K562 (cell line): ENCODE data around the gene HSPA1B. TPM values are rescaled to one million over a fixed set of nuclear protein-coding genes. Genes with fewer than 3 reads are reported as not detected.

Source experiments
- BHLHE40 ChIP-seq: IDR thresholded peaks from 2 replicates; pipeline ENCODE4 v1.6.1; 2011; ENCODE audit warnings: low read length, improper control_type of control experiment
- DIDO1 ChIP-seq: fragments of 450-650 bp; IDR thresholded peaks from 2 replicates; pipeline ENCODE4 v1.6.1; 2016; ENCODE audit warnings: low read depth, missing biosample characterization, missing genetic modification characterization
- HDAC6 ChIP-seq: IDR thresholded peaks from 2 replicates; pipeline ENCODE4 v1.6.1; 2012; ENCODE audit warnings: low read depth, mild to moderate bottlenecking, control low read depth, inconsistent platforms, low read length, moderate library complexity
- IFI16 ChIP-seq: fragments of 250-450 bp; sonication (Bioruptor Pico); IDR thresholded peaks from 2 replicates; pipeline ENCODE4 v2.1.2; 2022; ENCODE audit warnings: mild to moderate bottlenecking, inconsistent platforms
- KAT8 ChIP-seq: fragments of 450-650 bp; IDR thresholded peaks from 2 replicates; pipeline ENCODE4 v1.6.1; 2016; ENCODE audit warnings: low read depth, mild to moderate bottlenecking
- MCM5 ChIP-seq: fragments of 450-650 bp; IDR thresholded peaks from 2 replicates; pipeline ENCODE4 v1.6.1; 2016; ENCODE audit warnings: low read depth
- NBN ChIP-seq: fragments of 450-650 bp; IDR thresholded peaks from 2 replicates; pipeline ENCODE4 v1.6.1; 2016; ENCODE audit warnings: low read depth, mild to moderate bottlenecking
- PHF21A ChIP-seq: fragments of 450-650 bp; IDR thresholded peaks from 2 replicates; pipeline ENCODE4 v1.6.1; 2017; ENCODE audit warnings: low read depth, borderline replicate concordance
- POLR2A ChIP-seq: fragments of 450-650 bp; conservative IDR thresholded peaks from 2 replicates; pipeline ENCODE4 v1.6.1; 2016
- PYGO2 ChIP-seq: fragments of 450-650 bp; IDR thresholded peaks from 2 replicates; pipeline ENCODE4 v1.6.1; 2016; ENCODE audit warnings: mild to moderate bottlenecking, missing genetic modification characterization, moderate library complexity, missing compliant biosample characterization
- SRSF1 ChIP-seq: fragments of 200-400 bp; formaldehyde crosslinking; IDR thresholded peaks from 2 replicates; pipeline ENCODE4 v1.6.1; 2017; ENCODE audit warnings: mild to moderate bottlenecking, low read depth, low read length, moderate library complexity
- TARDBP ChIP-seq: fragments of 450-650 bp; IDR thresholded peaks from 2 replicates; pipeline ENCODE4 v1.6.1; 2016
- ZNF583 ChIP-seq: fragments of 250-450 bp; sonication (Bioruptor Pico); IDR thresholded peaks from 2 replicates; pipeline ENCODE4 v1.4.0; 2020
- ZNF707 ChIP-seq: fragments of 250-450 bp; sonication (Bioruptor Pico); conservative IDR thresholded peaks from 2 replicates; pipeline ENCODE4 v1.8.0; 2022; ENCODE audit warnings: inconsistent platforms, mild to moderate bottlenecking, moderate library complexity
- polyA plus RNA-seq, 8 experiments: library from polyadenylated mRNA; depleted of rRNA in 4 of 8; stranded (reverse) in 5 of 8; unstranded in 3 of 8; fragments of >200 nt; fragmentation: Nextera tagmentation in 2 of 8; fragmentation: Illumina TruSeq in 1 of 8; extraction: Ambion mirVana in 2 of 8; extraction: Trizol in 1 of 8; gene quantifications; 2 replicates each; pipeline versions ENCODE4 v1.2.1 to v1.2.3, GENCODE V29; 2011 to 2014; ENCODE audit warnings: inconsistent platforms in 1 of 8, missing spikeins in 1 of 8
- total RNA-seq, 7 experiments: library from RNA; depleted of rRNA in 6 of 7; stranded (reverse); fragments of >200 nt in 6 of 7; fragmentation: Illumina TruSeq in 2 of 7; extraction: Trizol in 2 of 7; gene quantifications; 2 replicates each; pipeline versions ENCODE4 v1.2.1 to v1.2.3, GENCODE V29; 2011 to 2021; ENCODE audit warnings: low replicate concordance in 1 of 7
- TF ChIP-seq, protein P1 (sequence below): fragments of 450-650 bp; IDR thresholded peaks from 2 replicates; pipeline ENCODE4 v1.6.1; 2014; ENCODE audit warnings: low read depth, mild to moderate bottlenecking, moderate library complexity, borderline replicate concordance
- TF ChIP-seq, protein P2 (sequence below): fragments of 200-800 bp; sonication (Bioruptor generic); IDR thresholded peaks from 2 replicates; pipeline ENCODE4 v1.6.1; 2017; ENCODE audit warnings: missing genetic modification characterization, missing compliant biosample characterization
- TF ChIP-seq, protein P3 (sequence below): fragments of 250-450 bp; sonication (Bioruptor Pico); IDR thresholded peaks from 2 replicates; pipeline ENCODE4 v1.4.0; 2020; ENCODE audit warnings: mild to moderate bottlenecking, moderate library complexity, borderline replicate concordance
- TF ChIP-seq, protein P4 (sequence below): fragments of 450-650 bp; IDR thresholded peaks from 2 replicates; pipeline ENCODE4 v1.6.1; 2018; ENCODE audit not compliant: partially characterized antibody
- TF ChIP-seq, protein P5 (sequence below): IDR thresholded peaks from 2 replicates; pipeline ENCODE4 v1.6.1; 2014; ENCODE audit warnings: antibody characterized with exemption

The HSPA1B gene
- total and polyA plus RNA-seq, 9 of the 15 experiments (the other 6 are each of a cell fraction or from before 2014, with no cell fraction given): 0.27 to 227 (median 51.2) TPM

DNA sequence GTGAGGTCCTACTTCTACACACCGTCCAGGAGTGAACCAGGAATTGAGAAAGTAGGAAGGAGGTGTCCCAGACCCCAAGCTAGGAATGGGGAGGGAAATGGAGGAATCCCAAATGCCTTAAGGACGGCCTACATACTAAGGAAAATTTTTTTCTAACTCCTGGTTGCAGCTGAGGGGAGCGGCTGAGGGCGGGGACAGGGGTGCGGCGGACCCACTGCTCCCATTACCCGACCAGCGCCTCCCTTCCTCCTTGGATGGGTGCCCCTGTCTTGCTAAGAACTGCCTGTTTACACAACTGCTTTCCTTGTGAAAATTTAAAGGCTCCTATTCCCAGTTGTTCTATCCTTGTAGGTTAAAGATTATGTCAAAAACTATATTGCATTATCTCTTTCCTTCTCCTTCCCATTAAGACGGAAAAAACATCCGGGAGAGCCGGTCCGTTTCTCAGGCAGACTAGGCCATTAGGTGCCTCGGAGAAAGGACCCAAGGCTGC is 699 bp upstream of the HSPA1B start (continued):
- TF ChIP-seq, protein P1, sequence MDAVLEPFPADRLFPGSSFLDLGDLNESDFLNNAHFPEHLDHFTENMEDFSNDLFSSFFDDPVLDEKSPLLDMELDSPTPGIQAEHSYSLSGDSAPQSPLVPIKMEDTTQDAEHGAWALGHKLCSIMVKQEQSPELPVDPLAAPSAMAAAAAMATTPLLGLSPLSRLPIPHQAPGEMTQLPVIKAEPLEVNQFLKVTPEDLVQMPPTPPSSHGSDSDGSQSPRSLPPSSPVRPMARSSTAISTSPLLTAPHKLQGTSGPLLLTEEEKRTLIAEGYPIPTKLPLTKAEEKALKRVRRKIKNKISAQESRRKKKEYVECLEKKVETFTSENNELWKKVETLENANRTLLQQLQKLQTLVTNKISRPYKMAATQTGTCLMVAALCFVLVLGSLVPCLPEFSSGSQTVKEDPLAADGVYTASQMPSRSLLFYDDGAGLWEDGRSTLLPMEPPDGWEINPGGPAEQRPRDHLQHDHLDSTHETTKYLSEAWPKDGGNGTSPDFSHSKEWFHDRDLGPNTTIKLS: no peak
- TF ChIP-seq, protein P2, sequence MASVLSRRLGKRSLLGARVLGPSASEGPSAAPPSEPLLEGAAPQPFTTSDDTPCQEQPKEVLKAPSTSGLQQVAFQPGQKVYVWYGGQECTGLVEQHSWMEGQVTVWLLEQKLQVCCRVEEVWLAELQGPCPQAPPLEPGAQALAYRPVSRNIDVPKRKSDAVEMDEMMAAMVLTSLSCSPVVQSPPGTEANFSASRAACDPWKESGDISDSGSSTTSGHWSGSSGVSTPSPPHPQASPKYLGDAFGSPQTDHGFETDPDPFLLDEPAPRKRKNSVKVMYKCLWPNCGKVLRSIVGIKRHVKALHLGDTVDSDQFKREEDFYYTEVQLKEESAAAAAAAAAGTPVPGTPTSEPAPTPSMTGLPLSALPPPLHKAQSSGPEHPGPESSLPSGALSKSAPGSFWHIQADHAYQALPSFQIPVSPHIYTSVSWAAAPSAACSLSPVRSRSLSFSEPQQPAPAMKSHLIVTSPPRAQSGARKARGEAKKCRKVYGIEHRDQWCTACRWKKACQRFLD (CRISPR knock-in tag): no peak
- TF ChIP-seq ZNF707 (CRISPR knock-in tag): 0 out of 2 replicates have a peak, but pooled peaks have one; percentile 31
- no peak for TF ChIP-seq BHLHE40
- peak; percentile 65; the same call in 1 of the 2 replicates for TF ChIP-seq IFI16
- TF ChIP-seq, protein P3, sequence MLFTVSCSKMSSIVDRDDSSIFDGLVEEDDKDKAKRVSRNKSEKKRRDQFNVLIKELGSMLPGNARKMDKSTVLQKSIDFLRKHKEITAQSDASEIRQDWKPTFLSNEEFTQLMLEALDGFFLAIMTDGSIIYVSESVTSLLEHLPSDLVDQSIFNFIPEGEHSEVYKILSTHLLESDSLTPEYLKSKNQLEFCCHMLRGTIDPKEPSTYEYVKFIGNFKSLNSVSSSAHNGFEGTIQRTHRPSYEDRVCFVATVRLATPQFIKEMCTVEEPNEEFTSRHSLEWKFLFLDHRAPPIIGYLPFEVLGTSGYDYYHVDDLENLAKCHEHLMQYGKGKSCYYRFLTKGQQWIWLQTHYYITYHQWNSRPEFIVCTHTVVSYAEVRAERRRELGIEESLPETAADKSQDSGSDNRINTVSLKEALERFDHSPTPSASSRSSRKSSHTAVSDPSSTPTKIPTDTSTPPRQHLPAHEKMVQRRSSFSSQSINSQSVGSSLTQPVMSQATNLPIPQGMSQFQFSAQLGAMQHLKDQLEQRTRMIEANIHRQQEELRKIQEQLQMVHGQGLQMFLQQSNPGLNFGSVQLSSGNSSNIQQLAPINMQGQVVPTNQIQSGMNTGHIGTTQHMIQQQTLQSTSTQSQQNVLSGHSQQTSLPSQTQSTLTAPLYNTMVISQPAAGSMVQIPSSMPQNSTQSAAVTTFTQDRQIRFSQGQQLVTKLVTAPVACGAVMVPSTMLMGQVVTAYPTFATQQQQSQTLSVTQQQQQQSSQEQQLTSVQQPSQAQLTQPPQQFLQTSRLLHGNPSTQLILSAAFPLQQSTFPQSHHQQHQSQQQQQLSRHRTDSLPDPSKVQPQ: no peak; the same call in none of the 2 replicates
- no peak for TF ChIP-seq TARDBP
- no peak for TF ChIP-seq SRSF1
- peak; percentile 52; the same call in 1 of the 2 replicates for TF ChIP-seq PYGO2 (tag)
- TF ChIP-seq DIDO1 (tag): 0 out of 2 replicates have a peak, but pooled peaks have one; percentile 36
- TF ChIP-seq MCM5: no peak
- TF ChIP-seq POLR2A: no peak; the same call in 1 of the 2 replicates
- no peak for TF ChIP-seq NBN
- TF ChIP-seq KAT8: no peak; the same call in 1 of the 2 replicates
- no peak for TF ChIP-seq PHF21A
- TF ChIP-seq HDAC6: no peak
- TF ChIP-seq, protein P4, sequence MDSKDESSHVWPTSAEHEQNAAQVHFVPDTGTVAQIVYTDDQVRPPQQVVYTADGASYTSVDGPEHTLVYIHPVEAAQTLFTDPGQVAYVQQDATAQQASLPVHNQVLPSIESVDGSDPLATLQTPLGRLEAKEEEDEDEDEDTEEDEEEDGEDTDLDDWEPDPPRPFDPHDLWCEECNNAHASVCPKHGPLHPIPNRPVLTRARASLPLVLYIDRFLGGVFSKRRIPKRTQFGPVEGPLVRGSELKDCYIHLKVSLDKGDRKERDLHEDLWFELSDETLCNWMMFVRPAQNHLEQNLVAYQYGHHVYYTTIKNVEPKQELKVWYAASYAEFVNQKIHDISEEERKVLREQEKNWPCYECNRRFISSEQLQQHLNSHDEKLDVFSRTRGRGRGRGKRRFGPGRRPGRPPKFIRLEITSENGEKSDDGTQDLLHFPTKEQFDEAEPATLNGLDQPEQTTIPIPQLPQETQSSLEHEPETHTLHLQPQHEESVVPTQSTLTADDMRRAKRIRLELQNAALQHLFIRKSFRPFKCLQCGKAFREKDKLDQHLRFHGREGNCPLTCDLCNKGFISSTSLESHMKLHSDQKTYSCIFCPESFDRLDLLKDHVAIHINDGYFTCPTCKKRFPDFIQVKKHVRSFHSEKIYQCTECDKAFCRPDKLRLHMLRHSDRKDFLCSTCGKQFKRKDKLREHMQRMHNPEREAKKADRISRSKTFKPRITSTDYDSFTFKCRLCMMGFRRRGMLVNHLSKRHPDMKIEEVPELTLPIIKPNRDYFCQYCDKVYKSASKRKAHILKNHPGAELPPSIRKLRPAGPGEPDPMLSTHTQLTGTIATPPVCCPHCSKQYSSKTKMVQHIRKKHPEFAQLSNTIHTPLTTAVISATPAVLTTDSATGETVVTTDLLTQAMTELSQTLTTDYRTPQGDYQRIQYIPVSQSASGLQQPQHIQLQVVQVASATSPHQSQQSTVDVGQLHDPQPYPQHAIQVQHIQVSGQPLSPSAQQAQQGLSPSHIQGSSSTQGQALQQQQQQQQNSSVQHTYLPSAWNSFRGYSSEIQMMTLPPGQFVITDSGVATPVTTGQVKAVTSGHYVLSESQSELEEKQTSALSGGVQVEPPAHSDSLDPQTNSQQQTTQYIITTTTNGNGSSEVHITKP: no peak
- 0 out of 2 replicates have a peak, but pooled peaks have one; percentile 21 for TF ChIP-seq ZNF583
- TF ChIP-seq, protein P5, sequence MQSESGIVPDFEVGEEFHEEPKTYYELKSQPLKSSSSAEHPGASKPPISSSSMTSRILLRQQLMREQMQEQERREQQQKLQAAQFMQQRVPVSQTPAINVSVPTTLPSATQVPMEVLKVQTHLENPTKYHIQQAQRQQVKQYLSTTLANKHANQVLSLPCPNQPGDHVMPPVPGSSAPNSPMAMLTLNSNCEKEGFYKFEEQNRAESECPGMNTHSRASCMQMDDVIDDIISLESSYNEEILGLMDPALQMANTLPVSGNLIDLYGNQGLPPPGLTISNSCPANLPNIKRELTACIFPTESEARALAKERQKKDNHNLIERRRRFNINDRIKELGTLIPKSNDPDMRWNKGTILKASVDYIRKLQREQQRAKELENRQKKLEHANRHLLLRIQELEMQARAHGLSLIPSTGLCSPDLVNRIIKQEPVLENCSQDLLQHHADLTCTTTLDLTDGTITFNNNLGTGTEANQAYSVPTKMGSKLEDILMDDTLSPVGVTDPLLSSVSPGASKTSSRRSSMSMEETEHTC: no peak
